Measurements from ENCODE around the gene OR2A5.

OR2A5 gene

DNA sequence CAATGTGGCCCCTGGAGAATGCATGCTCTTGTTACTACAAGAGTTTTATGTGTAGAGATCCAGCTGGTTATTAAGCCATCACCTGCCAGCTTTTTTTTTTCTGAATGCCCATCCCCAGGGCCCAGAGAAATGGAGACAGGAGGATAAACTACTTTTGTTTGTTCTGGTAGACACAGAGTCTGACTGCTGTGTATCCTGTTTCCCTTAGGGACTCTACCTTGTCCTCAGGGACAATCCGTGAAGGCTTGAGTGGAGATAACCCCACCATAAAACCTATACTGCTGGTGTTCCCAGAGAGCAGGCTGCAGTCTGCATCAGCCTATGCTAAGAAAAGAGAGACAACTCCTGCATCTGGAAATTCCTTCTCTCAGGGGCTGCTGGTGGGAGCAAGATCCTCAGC lies at the start of gene OR2A5:
Gene OR2A5 (plus strand): TSS at position 301 of the 400 bp plus-strand sequence. CDS start 1,454 bp downstream, outside the sequence.
- TF ChIP-seq ZBTB7A (IDR thresholded peaks at IDR 0.05; ENCODE audit: low read depth): no peak
- no peak for TF ChIP-seq TAF1 (IDR thresholded peaks at IDR 0.05; ENCODE audit: low read depth)
- TF ChIP-seq REST (IDR thresholded peaks at IDR 0.05; ENCODE audit: low read depth): no peak
- TF ChIP-seq USF1 (IDR thresholded peaks at IDR 0.05): no peak
- no peak for TF ChIP-seq EGR1 (IDR thresholded peaks at IDR 0.05)

GRCh38 chr7:144000020-144000419 lies 48.7 kb upstream of the OR2A5 start, which contains the start of gene OR6B1:
Gene OR6B1 (plus strand): TSS chr7:144000320. CDS start chr7:144003997, 3,677 bp downstream.
- TF ChIP-seq USF1 (IDR thresholded peaks at IDR 0.05) (no peak), FOXM1 (IDR thresholded peaks at IDR 0.05; ENCODE audit: borderline replicate concordance, low read depth) (no peak), NFIC (IDR thresholded peaks at IDR 0.05) (no peak), MAX (IDR thresholded peaks at IDR 0.05) (no peak), REST (IDR thresholded peaks at IDR 0.05; ENCODE audit: low read depth) (no peak), EP300 (IDR thresholded peaks at IDR 0.05; ENCODE audit: borderline replicate concordance) (no peak), RAD21 (IDR thresholded peaks at IDR 0.05; ENCODE audit: low read depth) (no peak), TCF12 (IDR thresholded peaks at IDR 0.05; ENCODE audit: low read depth) (no peak), YY1 (IDR thresholded peaks at IDR 0.05; ENCODE audit: low read depth) (no peak), TAF1 (IDR thresholded peaks at IDR 0.05; ENCODE audit: low read depth) (no peak), CREB1 (IDR thresholded peaks at IDR 0.05; ENCODE audit: low read depth) (no peak), EGR1 (IDR thresholded peaks at IDR 0.05) (no peak), ZBTB7A (IDR thresholded peaks at IDR 0.05; ENCODE audit: low read depth) (no peak), TEAD4 (IDR thresholded peaks at IDR 0.05) (no peak), CEBPB (IDR thresholded peaks at IDR 0.05) (no peak)

- no peak for TF ChIP-seq RAD21 (IDR thresholded peaks at IDR 0.05; ENCODE audit: low read depth)
- no peak for TF ChIP-seq TCF12 (IDR thresholded peaks at IDR 0.05; ENCODE audit: low read depth)
- TF ChIP-seq EP300 (IDR thresholded peaks at IDR 0.05; ENCODE audit: borderline replicate concordance): no peak
- TF ChIP-seq MAX (IDR thresholded peaks at IDR 0.05): no peak
- no peak for TF ChIP-seq ZBTB7A (IDR thresholded peaks at IDR 0.05; ENCODE audit: low read depth)
- TF ChIP-seq CREB1 (IDR thresholded peaks at IDR 0.05; ENCODE audit: low read depth): no peak
- no peak for TF ChIP-seq YY1 (IDR thresholded peaks at IDR 0.05; ENCODE audit: low read depth)
- TF ChIP-seq FOXM1 (IDR thresholded peaks at IDR 0.05; ENCODE audit: borderline replicate concordance, low read depth): no peak
- no peak for TF ChIP-seq REST (IDR thresholded peaks at IDR 0.05; ENCODE audit: low read depth)
- TF ChIP-seq TEAD4 (IDR thresholded peaks at IDR 0.05): no peak
- TF ChIP-seq TAF1 (IDR thresholded peaks at IDR 0.05; ENCODE audit: low read depth): no peak
- no peak for TF ChIP-seq EGR1 (IDR thresholded peaks at IDR 0.05)
- no peak for TF ChIP-seq USF1 (IDR thresholded peaks at IDR 0.05)
- TF ChIP-seq CEBPB (IDR thresholded peaks at IDR 0.05): no peak
- TF ChIP-seq NFIC (IDR thresholded peaks at IDR 0.05): no peak
Observed at GRCh38 chr7:144001543-144001942, 47.2 kb upstream of the OR2A5 start.

DNA sequence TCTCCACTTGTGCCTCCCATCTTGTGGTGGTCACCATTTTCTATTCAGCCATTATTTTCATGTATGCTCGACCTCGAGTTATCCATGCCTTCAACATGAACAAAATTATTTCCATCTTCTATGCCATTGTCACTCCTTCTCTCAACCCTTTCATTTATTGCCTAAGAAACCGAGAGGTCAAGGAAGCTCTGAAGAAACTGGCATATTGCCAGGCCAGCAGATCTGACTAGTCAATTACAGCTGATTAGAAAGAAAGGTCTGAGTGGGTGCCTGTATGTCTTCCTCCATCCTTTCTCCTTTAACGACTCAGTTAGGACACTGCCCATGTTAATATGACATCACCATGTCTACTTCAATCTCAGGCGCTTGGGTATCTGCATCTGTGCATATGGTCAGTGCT lies 44.0 kb upstream of the OR2A5 start:
- TF ChIP-seq NFIC (IDR thresholded peaks at IDR 0.05) (no peak), MAX (IDR thresholded peaks at IDR 0.05) (no peak), FOXM1 (IDR thresholded peaks at IDR 0.05; ENCODE audit: borderline replicate concordance, low read depth) (no peak), CEBPB (IDR thresholded peaks at IDR 0.05) (no peak), TEAD4 (IDR thresholded peaks at IDR 0.05) (no peak), EP300 (IDR thresholded peaks at IDR 0.05; ENCODE audit: borderline replicate concordance) (no peak), YY1 (IDR thresholded peaks at IDR 0.05; ENCODE audit: low read depth) (no peak), RAD21 (IDR thresholded peaks at IDR 0.05; ENCODE audit: low read depth) (no peak), TAF1 (IDR thresholded peaks at IDR 0.05; ENCODE audit: low read depth) (no peak), USF1 (IDR thresholded peaks at IDR 0.05) (no peak), EGR1 (IDR thresholded peaks at IDR 0.05) (no peak), TCF12 (IDR thresholded peaks at IDR 0.05; ENCODE audit: low read depth) (no peak), CREB1 (IDR thresholded peaks at IDR 0.05; ENCODE audit: low read depth) (no peak), REST (IDR thresholded peaks at IDR 0.05; ENCODE audit: low read depth) (no peak), ZBTB7A (IDR thresholded peaks at IDR 0.05; ENCODE audit: low read depth) (no peak)

Data from Ishikawa (cell line).